ENCODE data around the gene BCL2L14. TPM values are rescaled to one million over a fixed set of nuclear protein-coding genes. Genes with fewer than 3 reads are reported as not detected.

The BCL2L14 gene
- total RNA-seq, 1 experiment from 2014 or later = 0.30 TPM

DNA sequence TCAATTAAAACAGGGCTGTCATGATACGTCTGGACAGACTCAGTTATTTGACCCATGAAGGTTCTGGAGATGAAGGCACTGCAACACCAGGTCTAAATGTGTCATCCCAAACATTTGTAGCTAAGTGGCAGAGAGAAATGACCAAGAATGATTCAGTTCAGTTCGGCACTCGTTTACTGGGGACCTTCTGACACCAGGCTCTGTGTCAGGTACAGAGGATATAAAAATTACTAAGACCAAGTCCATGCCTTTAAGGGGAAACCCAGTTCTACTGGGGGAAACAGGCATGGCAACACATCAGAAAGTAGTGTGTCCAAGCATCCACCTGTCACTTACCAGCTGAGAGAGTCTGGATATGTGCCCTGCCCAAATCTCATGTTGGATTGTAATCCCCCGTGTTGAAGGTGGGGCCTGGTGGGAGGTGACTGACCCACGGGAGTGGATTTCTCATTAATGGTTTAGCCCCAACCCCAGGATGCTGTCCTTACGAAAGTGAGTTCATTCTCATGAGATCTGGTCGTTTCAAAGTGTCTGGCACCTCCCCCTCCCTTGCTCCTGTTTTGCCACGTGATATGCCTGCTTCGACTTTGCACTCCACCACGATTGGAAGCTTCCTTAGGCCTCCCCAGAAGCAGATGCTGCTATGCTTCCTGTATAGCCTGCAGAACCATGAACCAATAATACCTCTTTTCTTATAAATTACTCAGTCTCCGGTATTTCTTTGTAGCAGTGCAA lies 41.9 kb upstream of the BCL2L14 start:
- H3K27ac ChIP-seq (ENCODE audit: low read depth, low read length) = no peak overlapping the region
- peaks cover 0 to 6% of the 10 kb centered on the region in 2 experiments; a peak in 2 of 4 replicates for H3K4me1 ChIP-seq (ENCODE audit: control insufficient read depth in 1 of 2, insufficient read depth in 2 of 2, low read length in 2 of 2)
- TF ChIP-seq ZBTB33 (IDR thresholded peaks at IDR 0.05; ENCODE audit: extremely low read depth, insufficient replicate concordance, low read length) (no peak), RAD21 (IDR thresholded peaks at IDR 0.05; ENCODE audit: low read depth) (no peak), ATF3 (IDR thresholded peaks at IDR 0.05) (no peak), ELF1 (IDR thresholded peaks at IDR 0.05; ENCODE audit: borderline replicate concordance, low read depth) (no peak), CEBPB (IDR thresholded peaks at IDR 0.05; ENCODE audit: low read depth) (no peak), FOSL1 (IDR thresholded peaks at IDR 0.05; ENCODE audit: low read depth) (no peak), SP1 (IDR thresholded peaks at IDR 0.05; ENCODE audit: low read depth) (no peak), ZFX (IDR thresholded peaks at IDR 0.05) (no peak), POLR2A (IDR thresholded peaks at IDR 0.05; ENCODE audit: borderline replicate concordance, extremely low read depth, insufficient read depth, insufficient read length) (no peak), POLR2AphosphoS5 (IDR thresholded peaks at IDR 0.05; ENCODE audit: low read depth, low read length) (no peak), EZH2phosphoT487 (IDR thresholded peaks at IDR 0.05; ENCODE audit: borderline replicate concordance) (no peak)
- TF ChIP-seq, protein P1, sequence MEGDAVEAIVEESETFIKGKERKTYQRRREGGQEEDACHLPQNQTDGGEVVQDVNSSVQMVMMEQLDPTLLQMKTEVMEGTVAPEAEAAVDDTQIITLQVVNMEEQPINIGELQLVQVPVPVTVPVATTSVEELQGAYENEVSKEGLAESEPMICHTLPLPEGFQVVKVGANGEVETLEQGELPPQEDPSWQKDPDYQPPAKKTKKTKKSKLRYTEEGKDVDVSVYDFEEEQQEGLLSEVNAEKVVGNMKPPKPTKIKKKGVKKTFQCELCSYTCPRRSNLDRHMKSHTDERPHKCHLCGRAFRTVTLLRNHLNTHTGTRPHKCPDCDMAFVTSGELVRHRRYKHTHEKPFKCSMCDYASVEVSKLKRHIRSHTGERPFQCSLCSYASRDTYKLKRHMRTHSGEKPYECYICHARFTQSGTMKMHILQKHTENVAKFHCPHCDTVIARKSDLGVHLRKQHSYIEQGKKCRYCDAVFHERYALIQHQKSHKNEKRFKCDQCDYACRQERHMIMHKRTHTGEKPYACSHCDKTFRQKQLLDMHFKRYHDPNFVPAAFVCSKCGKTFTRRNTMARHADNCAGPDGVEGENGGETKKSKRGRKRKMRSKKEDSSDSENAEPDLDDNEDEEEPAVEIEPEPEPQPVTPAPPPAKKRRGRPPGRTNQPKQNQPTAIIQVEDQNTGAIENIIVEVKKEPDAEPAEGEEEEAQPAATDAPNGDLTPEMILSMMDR (IDR thresholded peaks at IDR 0.05 in 2 of 3, conservative IDR thresholded peaks at IDR 0.05 in 1 of 3; ENCODE audit: borderline replicate concordance in 1 of 3, insufficient read depth in 1 of 3, low read depth in 2 of 3, low read length in 2 of 3) = no peak
- no peaks in the 10 kb centered on the region for H4K20me1 ChIP-seq (ENCODE audit: insufficient read depth)
- intact Hi-C loops (cut with micrococcal nuclease) = no loop called here
- no peak overlapping the region for H2AFZ ChIP-seq (ENCODE audit: low read depth, low read length, poor library complexity, severe bottlenecking)
- H3K27me3 ChIP-seq (ENCODE audit: insufficient read depth, low read length) = no peaks in the 10 kb centered on the region
- ChIA-PET RAD21 (ENCODE audit: low non-redundant PET in 1 of 2, low total read pairs in 2 of 2, uncharacterized antibody in 2 of 2, unreplicated experiment in 2 of 2) (no interaction called here), POLR2A (no interaction called here), CTCF (no interaction called here)
- no TSS peak for BruUV-seq (replicated peaks)
- no peaks in the 10 kb centered on the region for H3K79me2 ChIP-seq (ENCODE audit: insufficient read depth, low read length)
- H3K9ac ChIP-seq (ENCODE audit: low read length) = no peak overlapping the region
- ATAC-seq = no peak
- H3K9me2 ChIP-seq (ENCODE audit: insufficient read depth) = no peaks in the 10 kb centered on the region
- DNase-seq (ENCODE audit: low read depth, low spot score) = no peak
- no peaks in the 10 kb centered on the region for H3K36me3 ChIP-seq (ENCODE audit: control insufficient read depth in 1 of 2, insufficient read depth in 2 of 2, low read length in 2 of 2)
- no peak overlapping the region for H3K4me3 ChIP-seq (replicated peaks in 1 of 2; ENCODE audit: low read depth in 1 of 2, low read length in 2 of 2)
- H3K4me2 ChIP-seq (ENCODE audit: low read length) = no peak overlapping the region
- H3K9me3 ChIP-seq (ENCODE audit: control insufficient read depth in 1 of 2, insufficient read depth in 1 of 2, low read depth in 1 of 2, low read length in 2 of 2) = no peaks in the 10 kb centered on the region

Data from HCT116 (cell line).